ENCODE results near the gene MAN1C1.

MAN1C1 gene

DNA sequence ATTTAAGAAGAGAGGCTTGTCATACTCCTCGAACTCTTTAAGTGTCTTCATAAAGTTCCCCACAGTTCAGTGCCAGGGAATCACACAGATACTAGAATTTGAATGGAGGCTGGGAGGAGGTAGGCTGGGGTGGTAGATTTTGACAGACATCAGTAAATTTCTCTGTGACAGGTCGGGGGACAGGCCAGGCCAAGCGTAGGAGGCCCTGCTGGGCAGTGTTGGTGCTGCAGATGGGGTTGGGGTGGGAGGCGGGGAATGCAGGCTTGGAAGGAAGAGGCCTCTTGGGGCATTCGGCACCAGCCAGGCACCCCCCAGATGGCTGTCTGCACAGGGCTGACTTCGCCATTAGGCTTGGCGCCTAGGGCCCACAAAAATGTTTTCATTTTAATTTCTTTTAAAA lies 84.0 kb downstream of the MAN1C1 start:
- DNase-seq: no peak

DNA sequence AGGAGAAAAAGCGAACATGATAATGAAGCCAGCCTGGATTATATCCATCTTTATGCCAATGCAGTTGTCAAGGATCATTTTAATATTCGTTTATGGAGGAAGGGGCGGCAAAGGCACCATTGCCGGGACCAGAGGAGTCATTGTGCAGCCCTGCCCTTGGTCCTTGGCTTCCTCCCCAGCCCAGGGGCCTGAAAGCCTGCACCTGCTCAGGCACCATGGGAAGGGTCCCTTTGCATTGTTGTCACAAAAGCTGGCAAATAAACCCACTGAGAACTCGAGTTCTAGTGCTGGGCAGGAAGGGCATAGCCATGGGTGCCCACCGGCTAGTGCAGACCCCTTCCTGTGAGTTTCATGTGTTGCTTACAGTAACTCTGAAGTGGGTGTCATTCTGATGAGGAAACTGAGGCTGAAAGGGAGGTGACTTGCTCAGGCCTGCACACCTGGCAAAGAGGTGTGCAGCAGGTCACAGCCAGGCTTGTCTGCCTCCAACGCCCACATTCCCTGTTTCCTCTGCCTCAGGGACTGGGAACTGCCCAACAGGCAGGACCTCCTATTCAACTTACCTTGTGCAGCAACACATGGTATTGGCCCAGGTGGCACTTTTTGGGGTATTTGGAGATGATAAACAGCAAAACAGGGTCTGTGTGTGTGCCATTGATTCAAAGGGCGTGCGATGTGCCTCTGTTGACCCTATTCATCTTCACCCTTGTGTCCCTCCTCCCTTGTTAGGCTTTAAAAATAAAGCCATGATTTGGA lies 84.6 kb downstream of the MAN1C1 start:
- DNase-seq: no peak

DNA sequence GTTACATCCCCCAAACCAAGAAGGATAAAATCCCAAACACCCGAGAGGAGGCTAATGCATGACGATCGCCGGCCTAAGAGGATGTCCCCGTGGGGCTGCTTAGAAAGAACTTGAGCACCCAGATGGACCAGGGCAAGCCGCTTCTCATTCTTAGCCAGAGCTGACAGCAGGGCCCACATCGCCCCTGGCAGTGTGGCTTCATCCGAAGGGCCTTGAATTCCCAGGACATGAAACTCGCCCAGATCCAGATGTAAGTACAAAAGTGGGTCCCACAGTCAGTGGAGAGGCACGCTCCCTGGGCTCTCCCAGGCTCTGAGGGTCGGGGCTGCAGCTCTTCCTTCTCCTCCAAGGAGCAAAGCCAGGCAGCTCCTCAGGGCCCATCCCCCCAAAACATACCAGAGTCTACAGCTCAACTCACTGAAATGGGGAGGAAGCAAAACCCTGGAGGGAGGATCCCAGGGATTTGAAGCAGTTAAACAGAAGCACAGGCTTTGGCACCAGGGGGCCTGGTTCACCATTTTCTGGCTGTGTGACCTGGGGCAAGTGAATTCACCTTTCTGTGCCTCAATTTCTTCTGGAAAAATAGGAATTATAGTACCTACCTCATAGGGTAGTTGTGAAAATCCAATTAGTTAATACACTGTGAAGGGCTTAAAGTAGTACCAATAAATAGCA lies 85.6 kb downstream of the MAN1C1 start:
- no peak for DNase-seq

DNA sequence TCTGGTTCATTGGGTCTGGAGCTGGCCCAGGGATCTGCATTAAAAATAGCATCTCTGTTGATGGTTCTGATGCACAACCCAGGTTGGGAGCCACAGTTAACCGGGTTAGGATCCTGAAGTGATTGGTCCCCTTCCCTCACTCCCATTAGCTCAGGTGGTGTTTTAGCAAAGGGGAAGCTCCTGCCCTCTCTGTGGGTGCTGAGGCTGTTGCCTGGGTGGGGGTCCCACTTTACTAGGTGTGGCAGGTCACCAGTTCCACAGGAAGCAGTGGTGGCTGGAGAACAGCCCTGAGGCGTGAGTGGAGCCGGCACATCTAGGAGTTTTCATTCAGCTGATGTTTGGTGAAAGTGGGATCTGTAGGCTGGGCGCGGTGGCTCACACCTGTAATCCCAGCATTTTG lies 86.5 kb downstream of the MAN1C1 start:
- no peak for DNase-seq

DNA sequence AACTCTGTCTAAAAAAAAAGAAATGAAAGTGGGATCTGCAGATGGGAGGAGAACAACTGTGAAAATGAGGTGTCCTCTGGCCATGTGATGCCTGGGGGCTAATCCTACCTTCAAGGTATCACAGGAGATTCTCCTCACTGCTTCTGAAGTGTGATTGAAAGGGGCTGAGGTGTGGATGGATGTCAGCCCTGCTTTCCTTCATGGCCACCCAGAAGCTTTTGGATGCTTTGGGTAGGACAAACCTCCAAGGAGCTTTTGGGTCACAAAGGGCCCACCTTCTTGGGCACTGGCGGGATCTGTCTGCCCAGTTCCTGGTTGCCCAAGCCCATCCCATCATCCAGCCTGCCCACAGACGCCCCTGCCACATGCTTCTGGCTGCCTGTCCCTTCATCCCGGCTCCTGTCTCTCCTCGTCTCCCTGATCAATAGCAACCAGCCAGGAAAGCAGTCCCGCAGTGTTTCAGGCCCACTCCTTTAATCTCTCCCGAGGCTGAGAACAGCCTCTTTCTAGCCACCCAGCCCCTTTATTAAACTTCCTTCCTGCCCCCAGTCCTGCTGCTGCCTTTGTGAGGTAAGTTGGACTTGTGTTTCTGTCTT lies 87.2 kb downstream of the MAN1C1 start:
- DNase-seq: no peak

DNA sequence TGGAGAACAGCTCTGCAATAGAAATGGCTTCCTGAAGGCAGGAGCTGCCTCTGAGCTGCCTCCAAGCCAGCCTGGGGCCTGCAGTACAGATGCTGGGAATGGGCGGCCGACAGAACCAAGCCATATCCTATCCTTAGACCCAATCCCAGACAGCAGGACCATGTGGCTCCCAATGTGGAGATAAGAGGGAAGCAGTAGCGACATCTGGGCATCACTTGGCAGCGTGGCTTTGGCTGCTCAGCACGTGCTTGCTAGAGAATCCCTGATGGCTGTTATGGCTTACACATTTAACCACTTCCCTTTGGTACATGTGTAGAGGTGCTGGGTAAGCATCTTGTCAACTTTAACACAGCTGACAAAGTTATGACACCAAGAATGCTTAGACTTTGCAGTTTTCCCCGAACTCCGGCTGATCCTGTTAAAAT lies 87.7 kb downstream of the MAN1C1 start:
- peak; percentile 27 for DNase-seq

DNA sequence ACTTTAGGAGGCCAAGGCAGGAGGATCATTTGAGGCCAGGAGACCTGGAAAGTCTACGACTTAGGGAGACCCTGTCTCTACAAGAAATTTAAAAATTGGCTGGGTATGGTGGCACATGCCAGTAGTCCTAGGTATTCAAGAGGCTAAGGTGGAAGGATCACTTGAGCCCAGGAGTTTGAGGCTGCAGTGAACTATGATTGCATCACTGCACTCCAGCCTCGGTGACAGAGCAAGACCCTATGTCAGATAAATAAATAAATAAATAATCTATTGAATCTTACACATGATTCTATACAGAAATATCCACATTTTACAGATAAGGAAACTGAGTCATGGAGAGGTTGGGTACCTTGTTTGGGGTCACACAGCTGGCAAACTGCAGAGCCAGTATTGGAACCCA lies 89.1 kb downstream of the MAN1C1 start:
- no peak for DNase-seq

DNA sequence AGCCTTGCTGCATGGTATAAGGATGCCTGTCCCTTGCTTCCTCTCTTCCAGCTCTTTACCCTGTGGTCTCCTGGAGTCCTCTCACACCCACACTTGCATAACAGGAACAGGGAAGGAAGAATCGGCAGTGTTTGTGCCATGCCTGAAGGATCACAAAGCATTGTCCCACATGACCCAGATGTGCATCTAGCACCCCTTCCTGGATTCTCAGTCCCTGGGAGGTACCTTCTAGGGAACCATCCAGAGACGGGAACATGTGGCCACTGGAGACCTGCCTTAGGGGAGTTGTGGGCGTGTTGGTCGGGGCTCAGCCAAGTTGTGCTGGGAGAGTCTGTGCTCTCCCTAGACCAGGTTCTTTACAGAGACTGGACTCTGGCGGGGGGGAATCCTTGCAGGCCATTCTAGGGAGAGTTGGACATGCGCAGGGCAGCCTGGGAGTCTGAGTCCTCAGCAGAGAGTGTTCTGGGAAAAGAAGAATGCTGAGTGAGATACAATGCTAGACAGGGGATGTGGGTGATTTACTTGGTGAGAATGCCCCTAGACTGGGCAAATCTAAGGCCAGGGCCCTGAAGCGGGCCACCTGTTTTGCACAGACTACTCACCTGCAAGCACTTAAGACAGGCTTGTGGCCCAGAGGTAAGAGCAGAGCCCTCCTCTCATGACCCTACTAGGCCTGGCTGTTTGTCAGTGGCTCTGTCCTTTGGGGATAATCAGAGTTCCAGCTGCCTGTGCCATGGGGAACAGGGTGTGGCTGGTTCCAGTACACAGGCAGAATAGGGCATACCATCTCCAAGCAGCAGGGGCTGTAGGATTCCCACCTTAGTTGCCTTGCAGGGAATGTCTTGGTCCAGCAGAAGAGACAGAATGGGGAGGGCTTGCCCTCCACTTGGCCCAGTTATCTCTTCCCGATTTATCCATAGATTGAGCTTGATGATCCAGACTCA lies 89.8 kb downstream of the MAN1C1 start:
- DNase-seq: no peak

DNA sequence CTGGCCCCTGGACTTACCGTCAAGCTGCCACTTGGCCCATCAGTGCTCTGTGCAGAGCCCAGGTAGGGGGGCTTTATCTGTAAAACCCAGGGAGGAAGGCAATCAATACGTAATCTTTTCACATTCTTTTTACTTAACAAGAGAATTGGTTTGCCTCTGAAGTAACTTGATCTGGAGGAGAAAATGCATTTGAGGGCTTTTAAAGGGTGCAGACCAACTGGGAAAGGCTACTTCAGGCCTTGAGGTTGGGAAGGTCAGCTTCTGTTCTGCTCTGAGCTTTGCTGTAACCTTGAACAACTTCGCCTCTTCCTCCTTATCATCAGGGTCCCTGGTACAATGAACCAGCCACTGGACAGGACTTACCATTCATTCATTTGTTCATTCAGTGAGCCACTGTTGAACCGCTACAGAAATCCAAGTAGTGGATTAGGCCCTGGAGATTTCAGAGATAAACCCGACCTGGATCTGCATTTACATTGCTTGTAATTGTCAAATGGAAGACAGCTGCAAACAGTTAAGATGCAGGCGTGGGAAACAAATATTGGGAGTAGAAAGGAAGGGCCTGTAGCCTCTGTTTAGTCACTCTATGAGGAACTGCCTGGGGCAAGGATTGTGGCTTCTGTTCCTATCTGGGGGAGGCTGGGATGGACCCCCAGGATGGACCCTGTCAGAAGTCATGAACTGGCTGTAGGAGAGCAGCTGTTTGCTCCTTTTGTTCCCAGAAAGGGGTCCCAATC lies 90.9 kb downstream of the MAN1C1 start:
- no peak for DNase-seq

DNA sequence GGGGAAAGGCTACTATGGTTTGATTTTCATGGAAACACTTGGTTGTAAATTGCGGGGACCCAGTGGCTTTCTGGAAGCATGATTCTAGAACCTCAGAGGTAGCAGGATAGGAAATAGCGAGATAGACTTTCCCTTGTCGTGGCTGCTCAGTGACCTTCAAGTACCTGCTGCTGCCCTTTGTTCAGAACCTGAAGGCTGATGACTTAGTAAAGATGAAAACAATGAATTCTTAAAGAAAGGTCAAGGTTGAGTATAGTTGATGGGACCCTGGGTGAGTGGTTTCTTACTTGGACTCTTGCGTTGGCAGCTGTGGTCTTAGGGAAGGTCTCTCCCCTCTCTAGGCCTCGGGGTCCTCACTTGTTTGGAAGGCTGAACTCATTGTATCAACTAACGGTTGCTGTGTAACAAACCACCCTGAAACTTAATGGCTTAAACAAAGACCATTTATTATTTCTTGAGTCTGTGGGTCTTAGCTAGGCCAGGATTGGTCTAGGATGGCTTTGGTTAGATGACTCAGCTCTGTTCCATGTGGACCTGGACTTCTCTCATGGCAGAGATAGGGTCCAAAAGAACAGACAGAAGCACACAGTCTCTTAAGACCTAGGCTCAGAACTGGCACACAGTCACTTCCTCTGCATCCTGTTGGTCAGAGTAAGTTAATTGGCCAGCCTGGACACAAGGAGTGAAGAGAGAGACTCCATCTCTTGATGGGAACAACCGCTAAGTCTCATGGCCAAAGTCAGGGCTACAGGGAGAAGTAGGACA lies 94.2 kb downstream of the MAN1C1 start:
- DNase-seq: no peak

DNA sequence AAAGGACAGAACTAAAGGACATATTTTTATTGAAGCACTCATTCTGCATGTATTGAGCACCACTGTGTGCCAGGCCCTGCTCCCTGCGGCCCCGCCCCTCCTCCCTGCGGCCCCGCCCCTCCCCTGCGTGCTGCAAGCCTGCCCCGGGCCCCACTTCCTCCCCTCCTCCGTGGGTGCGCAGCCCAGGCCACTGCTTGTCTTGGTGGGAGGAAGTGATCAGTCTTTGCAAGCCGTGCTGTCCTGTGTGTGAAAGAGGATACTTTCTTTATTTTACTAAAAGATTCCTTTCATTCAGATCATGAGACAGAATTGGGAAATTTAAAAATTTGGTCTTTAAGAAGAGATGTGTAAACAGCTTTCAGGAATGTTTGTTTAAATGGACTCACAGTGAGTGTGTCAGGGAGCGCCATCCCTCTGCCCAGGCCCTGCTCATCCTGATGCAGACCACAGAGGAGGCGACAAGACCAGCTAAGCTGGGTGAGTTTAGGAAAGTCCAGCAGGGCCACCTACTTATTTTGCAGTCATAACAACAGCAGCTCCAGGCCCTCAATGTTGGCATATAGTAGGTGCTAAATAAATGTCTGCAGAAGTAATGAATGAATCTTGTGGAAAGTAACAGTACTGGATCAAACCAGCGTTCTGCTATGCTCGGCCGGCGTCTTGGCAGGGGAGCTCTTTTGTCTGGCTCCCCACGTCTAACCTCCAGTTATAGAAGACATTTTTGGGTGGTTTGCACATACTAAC lies 95.1 kb downstream of the MAN1C1 start:
- no peak for DNase-seq

DNA sequence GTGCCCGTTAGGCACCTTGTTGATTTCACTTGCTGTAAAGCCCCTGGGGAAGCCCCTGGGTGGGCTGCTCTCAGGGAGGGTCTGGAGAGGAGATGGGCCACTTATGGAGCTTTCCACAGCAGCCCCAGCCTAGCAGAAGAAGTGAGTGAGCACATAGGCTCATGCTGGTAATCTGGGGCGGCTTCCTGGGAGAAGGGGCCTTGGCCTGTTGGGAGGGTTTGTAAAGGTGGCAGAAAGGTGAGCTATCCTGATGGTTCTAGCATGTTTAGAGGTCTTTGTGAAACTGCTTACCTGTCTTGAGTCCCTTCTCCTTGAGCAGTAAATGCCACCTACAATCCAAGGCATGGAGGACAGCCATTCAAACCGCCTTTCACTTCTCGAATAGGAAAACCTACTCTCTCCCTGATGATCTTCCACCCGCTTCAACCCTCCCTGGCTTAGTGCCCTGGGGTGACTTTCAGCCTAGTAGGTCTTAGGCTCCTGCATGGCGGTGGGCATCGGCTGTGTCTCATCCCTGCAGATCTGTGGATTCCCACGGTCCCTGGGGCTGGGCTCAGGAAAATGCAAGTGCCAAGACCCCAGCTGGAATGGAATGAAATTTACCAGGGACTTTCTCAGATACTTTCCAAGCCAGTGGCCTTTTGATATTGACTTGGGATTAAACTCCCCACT lies 95.8 kb downstream of the MAN1C1 start:
- no peak for DNase-seq

DNA sequence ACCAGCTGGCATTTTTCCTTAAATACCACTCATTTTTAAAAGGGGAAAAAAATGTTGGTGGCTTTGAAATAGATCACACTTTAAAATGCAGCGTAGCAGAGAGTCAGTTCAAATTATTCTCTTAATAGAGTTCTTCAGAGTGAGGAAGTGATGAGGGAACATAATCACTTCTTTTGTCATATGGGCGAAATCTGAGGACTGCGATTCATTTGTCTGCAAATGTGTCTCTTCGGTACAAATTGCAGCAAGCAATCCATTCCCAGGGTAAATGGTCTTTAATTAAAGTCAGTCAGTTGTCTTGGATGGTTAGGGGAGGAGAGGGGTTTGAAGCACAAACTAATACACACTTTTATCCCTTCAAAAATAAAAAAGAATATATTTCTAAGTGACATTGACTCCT lies 97.4 kb downstream of the MAN1C1 start:
- DNase-seq: no peak

DNA sequence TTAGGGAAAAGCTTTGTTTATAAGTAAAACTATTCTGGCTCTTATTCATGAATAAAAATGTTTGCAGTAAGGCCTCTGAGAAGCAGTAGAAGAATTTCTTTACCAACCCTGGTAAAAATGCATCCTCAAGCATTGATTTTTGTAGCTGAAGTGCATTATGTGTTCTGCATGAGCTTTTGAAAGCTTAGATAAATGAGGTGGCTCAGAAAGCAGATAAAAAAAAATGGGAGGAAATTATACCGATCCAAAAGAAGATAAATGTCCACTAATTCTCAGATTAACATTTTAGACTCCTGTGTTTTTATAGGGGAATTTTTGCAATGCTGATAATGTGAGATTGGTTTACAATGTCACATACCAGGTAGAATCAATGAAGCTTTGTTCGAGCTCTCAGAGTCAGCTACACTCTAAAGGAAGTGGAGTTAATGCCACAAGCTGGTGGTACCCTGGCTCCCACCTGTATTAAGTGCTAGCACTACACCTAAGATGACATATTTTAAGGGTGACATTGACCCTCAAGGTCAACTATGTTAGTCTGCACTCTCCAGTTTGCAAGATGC lies 97.9 kb downstream of the MAN1C1 start:
- no peak for DNase-seq

DNA sequence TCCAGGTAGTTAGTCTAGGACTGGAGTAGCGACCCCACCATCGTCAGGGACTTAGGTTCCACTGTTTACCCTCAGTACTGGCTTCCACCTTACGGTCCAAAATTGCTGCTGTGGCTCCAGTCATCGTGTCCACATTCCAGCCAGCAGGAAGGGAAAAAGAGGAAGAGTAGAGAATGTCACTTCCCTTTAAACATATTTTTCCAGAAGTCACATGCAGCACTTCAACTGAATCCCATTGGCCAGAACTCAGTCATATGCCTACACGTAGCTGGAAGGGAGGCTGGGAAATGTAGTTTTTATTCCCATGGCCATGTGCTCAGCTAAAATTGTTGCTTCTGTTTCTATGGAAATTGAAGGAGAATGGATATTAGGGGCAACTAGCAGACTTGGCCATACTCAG lies 99.3 kb downstream of the MAN1C1 start:
- no peak for DNase-seq

DNA sequence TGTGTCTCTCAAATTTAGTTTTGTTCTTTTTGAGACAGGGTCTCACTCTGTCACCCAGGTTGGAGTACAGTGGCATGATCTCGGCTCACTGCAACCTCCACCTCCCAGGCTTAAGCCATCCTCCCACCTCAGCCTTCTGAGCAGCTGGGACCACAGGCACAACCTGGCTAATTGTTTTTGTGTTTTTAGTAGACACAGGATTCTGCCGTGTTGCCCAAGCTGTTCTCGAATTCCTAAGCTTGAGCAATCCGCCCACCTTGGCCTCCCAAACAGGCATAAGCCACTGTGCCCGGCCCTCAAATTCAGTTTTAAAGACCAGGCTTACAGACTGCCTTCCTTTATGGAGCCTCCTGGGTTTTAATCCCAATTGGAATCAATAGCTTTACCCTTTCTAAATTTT lies 99.7 kb downstream of the MAN1C1 start:
- no peak for DNase-seq

DNA sequence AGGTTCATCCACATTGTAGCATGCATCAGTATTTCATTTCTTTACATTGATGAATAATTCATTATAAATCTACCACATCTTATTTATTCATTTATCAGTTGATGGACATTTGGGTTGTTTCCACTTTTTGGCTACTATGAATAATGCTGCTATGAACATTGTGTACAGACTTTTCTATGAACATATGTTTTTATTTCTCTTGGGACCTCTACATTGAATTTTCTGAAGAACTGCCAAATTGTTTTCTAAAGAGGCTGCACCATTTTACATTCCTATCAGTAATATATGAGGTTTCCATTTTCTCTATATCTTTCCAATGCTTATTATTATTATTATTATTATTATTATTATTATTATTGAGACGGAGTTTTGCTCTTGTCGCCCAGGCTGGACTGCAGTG lies 102.1 kb downstream of the MAN1C1 start:
- DNase-seq: no peak

DNA sequence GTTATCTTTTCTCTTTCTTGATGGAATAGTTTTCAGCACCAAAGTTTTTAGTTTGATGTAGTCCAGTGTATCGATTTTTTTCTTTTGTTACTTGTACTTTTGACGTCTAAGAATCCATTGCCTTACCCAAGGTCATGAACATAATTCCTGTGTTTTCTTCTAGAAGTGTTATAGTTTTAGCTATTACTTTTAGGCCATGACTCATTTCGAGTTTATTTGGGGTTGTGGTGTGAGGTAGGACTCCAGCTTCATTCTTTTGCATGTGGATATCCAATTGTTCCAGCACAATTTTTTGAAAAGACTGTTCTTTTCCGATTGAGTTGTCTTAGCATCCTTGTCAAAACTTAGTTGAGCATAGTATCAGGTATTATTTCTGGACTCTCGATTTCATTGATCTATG lies 104.0 kb downstream of the MAN1C1 start:
- DNase-seq: no peak

DNA sequence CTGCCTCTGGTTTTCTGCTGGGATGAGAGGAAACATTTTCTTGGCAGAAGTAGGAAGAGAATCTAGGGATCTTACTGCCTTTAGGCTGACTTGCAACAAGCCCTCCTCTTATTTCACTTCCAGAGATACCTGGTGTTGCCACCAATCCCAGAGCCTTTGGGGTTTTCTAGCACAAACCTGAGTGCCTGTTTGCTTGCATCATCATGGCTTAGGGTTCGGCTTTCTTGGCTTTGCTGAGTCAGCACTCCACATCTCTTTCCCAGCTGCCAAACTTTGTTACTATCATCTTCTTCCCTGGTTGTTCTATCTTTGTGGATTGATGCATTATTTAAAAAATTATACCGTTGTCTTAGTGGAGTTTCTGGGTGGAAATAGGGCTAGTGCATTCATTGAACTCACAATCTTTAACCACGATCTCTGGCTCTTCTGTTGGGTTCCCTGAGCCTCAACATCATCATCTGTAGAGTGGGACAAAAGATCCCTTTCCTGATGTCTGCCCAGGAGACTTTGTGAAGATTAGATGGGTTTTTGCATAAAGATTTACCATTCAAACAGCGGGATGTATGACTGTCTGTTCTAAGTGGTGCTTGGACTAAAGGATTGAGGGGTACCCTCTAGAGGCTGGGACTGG lies 106.8 kb downstream of the MAN1C1 start:
- DNase-seq: no peak

DNA sequence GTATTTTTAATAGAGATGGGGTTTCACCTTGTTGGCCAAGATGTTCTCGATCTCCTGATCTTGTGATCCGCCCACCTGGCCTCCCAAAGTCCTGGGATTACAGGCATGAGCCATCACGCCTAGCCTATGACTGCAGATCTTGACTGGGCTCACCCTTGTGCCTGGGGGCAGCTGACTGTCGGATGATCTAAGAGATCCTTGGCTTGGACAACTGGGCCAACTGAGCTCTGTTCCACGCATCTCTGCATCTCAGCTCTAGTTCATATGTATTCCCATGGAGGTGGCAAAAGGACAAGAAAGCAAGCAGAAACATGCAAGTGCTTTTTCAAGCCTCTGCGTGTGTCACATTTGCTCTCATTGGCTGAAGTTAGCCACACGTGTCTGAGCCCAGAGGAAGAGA lies 107.6 kb downstream of the MAN1C1 start:
- DNase-seq: no peak

Measured in NK-92 treated with Interleukin-12 subunit alpha and Interleukin-12 subunit beta, amount 100 ng/mL, for 24 hours (cell line).